Adipocyte (in vitro differentiated cells): ENCODE data around the gene PAQR4.

Experiments
- DNase-seq: peaks from one replicate; pipeline ENCODE4 v3.0.0-alpha.2; 2015; ENCODE audit warnings: low read depth
- H3K27me3 ChIP-seq: replicated peaks from 2 replicates; pipeline ENCODE4 v1.7.0; 2013; ENCODE audit warnings: mild to moderate bottlenecking, low read length, moderate library complexity; ENCODE audit not compliant: control insufficient read depth, insufficient read depth
- H3K36me3 ChIP-seq: 2 replicates; pipeline ENCODE4 v1.7.0; 2013; ENCODE audit warnings: low read length, mild to moderate bottlenecking, moderate library complexity; ENCODE audit not compliant: control insufficient read depth, insufficient read depth, severe bottlenecking
- H3K4me1 ChIP-seq: 2 replicates; pipeline ENCODE4 v1.7.0; 2013; ENCODE audit warnings: mild to moderate bottlenecking, low read length, moderate library complexity; ENCODE audit not compliant: control insufficient read depth, insufficient read depth
- H3K4me3 ChIP-seq: 2 replicates; pipeline ENCODE4 v1.7.0; 2013; ENCODE audit warnings: mild to moderate bottlenecking, low read length, moderate library complexity
- H3K9ac ChIP-seq: 2 replicates; pipeline ENCODE4 v1.7.0; 2013; ENCODE audit warnings: mild to moderate bottlenecking, low read length, moderate library complexity
- H3K9me3 ChIP-seq: 2 replicates; pipeline ENCODE4 v1.7.0; 2013; ENCODE audit warnings: mild to moderate bottlenecking, low read length, moderate library complexity; ENCODE audit not compliant: control insufficient read depth

Gene PAQR4

DNA sequence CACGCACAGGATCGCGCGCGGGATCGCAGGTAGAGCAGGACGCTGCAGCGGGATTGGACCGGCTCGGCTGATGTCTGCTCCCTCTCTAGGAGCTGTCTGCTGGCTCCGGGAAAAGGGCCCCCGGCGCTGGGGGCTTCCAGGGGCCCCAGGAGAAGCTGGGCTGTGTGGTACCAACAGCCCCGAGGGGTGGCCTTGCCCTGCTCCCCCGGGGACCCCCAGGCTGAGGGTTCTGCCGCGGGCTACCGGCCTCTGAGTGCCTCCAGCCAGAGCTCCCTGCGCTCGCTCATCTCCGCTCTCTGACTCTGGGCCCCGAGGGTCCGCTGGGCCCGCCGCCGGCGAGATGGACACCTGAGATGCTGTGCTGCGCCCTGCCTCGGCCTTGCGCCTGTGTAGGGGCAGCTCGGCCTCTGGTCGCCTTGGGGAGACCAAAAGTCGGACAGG is 1.4 kb upstream of the PAQR4 start:
- peaks cover 7% of the 10 kb centered on the region for H3K4me1 ChIP-seq
- no peak for DNase-seq
- H3K9me3 ChIP-seq: no peaks in the 10 kb centered on the region
- H3K9ac ChIP-seq: no peak overlapping the region
- H3K27me3 ChIP-seq: peaks cover 22% of the 10 kb centered on the region
- no peaks in the 10 kb centered on the region for H3K36me3 ChIP-seq
- no peak overlapping the region for H3K4me3 ChIP-seq

DNA sequence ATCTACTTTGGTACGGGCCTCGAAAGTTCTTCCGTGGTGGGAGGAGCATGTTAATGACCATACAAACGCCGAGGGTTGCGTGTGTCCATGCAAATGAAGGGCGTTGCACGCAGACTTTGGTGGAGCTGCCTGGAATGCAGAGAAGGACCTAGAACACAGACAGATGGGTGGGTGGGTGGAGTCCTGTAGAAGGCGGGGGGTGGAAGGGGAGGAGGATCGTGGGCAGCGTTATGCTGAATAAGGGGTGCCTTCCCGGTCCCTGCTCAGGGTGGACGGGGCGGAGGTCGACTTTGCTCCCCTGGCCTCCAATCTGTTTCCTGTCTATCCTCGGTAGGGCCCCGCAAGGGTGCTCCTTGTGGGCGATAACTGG is 795 bp upstream of the PAQR4 start:
- H3K36me3 ChIP-seq: no peaks in the 10 kb centered on the region
- DNase-seq: no peak
- peaks cover 7% of the 10 kb centered on the region for H3K4me1 ChIP-seq
- no peaks in the 10 kb centered on the region for H3K9me3 ChIP-seq
- H3K9ac ChIP-seq: no peak overlapping the region
- peaks cover 19% of the 10 kb centered on the region for H3K27me3 ChIP-seq
- H3K4me3 ChIP-seq: peak overlapping the region; percentile 81

DNA sequence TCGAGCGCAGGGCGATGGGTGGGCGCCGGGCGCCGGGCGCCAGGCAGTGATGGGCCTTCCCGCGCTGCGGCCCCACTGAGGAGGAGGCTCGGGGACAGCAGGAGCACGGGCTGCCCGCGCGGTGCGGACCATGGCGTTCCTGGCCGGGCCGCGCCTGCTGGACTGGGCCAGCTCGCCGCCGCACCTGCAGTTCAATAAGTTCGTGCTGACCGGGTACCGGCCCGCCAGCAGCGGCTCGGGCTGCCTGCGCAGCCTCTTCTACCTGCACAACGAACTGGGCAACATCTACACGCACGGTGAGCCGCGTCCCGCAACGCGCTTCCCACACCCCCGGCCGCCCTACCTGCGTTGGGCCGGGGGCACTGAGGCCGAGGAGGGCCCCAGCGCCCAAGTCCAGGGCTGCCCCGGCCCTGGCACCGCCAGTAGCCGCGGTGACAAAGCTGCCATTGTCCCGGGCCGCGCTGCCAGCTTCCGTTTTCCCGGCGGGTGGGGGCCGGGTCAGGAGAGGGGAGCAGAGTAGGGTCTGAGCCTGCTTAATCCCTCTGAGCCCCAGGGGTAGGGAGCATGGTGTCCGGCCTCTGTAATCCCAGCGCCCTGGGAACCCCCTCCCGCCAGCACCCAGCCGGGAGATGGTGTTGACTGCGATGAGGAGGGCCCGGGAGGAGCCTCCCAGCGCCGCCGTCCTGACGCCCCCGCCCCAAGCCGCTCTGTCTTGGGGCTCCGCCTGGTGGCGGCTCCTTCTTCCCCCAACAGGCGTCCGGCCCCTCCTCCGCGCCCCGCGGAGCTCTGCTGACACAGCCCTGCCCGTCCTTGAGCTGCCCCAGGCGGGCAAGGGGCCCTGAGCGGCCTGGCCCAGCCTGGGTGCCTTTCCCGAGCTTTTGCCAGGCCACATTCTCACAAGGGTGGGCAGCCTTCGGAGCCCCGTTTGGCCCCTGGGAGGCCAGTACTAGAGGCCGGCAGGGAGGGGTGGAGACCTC is 685 bp downstream of the PAQR4 start:
- H3K4me1 ChIP-seq: peaks cover 4% of the 10 kb centered on the region
- H3K36me3 ChIP-seq: no peaks in the 10 kb centered on the region
- H3K9me3 ChIP-seq: no peaks in the 10 kb centered on the region
- DNase-seq: peak; percentile 59
- H3K9ac ChIP-seq: peak overlapping the region; percentile 62
- H3K4me3 ChIP-seq: peak overlapping the region; percentile 81
- H3K27me3 ChIP-seq: peaks cover 19% of the 10 kb centered on the region

DNA sequence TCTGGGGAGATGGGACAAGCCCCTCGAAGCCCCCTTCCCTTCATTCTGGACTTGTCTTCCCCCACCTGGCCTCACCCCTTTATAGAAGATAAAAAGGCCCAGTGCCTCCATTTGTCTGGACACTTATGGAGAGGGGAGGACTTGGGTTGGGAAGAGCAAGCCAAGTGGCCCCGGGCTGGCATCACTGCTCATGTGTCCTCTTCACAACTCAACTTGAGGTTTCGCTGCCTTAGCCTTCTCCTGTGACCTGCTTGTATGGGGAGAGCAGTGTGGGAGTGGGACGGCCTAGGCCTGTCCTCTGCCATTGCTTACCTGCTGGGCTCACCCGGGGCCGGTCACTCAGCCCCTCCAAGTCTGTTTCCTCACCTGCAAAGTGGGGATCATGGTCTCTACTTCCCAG is 1.4 kb downstream of the PAQR4 start:
- H3K36me3 ChIP-seq: no peaks in the 10 kb centered on the region
- H3K4me1 ChIP-seq: peaks cover 4% of the 10 kb centered on the region
- H3K9me3 ChIP-seq: no peaks in the 10 kb centered on the region
- H3K27me3 ChIP-seq: peaks cover 18% of the 10 kb centered on the region
- DNase-seq: no peak
- no peak overlapping the region for H3K9ac ChIP-seq
- H3K4me3 ChIP-seq: peak overlapping the region; percentile 81

DNA sequence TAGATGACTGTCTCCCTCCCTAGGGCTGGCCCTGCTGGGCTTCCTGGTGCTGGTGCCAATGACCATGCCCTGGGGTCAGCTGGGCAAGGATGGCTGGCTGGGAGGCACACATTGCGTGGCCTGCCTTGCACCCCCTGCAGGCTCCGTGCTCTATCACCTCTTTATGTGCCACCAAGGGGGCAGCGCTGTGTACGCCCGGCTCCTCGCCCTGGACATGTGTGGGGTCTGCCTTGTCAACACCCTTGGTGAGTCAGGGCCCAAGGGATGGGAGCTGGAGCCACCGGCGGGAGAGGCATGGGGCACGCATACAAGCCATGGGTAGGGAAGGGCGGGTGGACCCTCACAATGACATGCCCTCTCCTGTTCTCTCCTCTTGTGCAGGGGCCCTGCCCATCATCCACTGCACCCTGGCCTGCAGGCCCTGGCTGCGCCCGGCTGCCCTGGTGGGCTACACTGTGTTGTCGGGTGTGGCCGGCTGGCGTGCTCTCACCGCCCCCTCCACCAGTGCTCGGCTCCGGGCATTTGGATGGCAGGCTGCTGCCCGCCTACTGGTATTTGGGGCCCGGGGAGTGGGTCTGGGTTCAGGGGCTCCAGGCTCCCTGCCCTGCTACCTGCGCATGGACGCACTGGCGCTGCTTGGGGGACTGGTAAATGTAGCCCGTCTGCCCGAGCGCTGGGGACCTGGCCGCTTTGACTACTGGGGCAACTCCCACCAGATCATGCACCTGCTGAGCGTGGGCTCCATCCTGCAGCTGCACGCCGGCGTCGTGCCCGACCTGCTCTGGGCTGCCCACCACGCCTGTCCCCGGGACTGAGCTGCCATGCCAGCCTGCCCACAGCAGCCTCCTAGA is 2.2 kb downstream of the PAQR4 start:
- Histone ChIP-seq H3K4me1 (peaks cover 4% of the 10 kb centered on the region), H3K27me3 (peaks cover 10% of the 10 kb centered on the region), H3K9me3 (no peaks in the 10 kb centered on the region), H3K36me3 (no peaks in the 10 kb centered on the region), H3K4me3 (no peak overlapping the region), H3K9ac (no peak overlapping the region)
- DNase-seq: no peak

DNA sequence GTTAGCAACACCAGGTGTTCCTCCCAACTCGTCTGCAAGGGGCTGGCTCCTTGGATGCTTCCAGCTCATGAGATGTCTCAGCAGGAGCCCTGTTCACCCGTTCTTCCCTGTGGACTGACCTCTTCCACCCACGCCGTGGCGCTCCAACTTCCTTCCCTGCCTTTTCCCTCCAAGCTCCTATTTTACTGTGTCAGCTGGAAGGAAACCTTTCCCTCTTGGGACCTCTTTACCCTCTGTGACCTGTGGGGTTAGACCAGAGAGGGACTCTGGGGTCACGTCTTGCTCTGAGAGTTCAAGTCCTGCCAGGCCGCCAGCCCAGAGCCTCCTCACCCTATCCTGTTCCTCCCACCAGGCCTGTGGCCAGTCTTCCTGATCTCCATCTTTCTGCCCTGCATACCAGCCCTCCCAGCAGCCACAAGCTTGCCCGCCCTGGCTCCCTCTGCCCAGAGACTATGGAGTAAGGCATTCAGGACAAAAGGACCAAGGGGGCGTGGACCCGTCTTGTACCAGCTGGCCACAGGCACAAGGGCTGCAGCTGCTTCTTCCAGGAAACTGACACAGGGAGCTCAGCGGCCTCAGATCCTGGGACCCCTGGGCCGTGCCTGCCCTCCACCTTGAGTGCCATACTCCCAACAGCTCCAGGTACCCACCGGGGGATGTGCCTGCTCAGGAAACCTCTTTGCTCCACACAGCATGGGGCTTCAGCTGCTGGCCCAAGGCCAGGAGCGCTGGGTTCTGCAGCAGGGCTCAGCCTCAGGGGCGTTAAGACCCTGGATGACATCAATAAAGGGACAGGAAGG is 3.0 kb downstream of the PAQR4 start:
- peaks cover 4% of the 10 kb centered on the region for H3K4me1 ChIP-seq
- H3K36me3 ChIP-seq: no peaks in the 10 kb centered on the region
- no peak for DNase-seq
- H3K9me3 ChIP-seq: no peaks in the 10 kb centered on the region
- H3K9ac ChIP-seq: no peak overlapping the region
- no peak overlapping the region for H3K4me3 ChIP-seq
- peaks cover 10% of the 10 kb centered on the region for H3K27me3 ChIP-seq

DNA sequence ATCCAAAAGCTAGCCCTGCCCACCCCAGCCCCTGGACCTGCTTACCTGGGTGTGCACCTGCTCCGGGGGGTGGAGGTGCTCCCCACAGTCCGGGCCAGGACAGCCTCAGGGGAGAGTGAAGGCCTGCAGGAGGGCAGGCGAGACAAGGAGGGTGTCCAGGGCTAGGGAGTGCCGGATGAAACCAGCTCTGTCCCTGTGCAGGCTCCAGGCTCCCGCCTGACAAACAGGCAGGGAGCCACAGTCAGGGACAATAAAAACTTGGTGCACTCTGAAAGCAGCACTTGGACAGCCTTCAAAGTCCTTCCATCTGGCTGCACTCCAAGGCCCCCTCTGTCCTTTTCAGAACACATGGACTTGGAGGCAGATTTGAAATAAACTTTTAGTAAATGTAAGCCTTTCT is 3.9 kb downstream of the PAQR4 start:
- peaks cover 5% of the 10 kb centered on the region for H3K27me3 ChIP-seq
- no peak for DNase-seq
- no peak overlapping the region for H3K9ac ChIP-seq
- H3K36me3 ChIP-seq: no peaks in the 10 kb centered on the region
- H3K4me3 ChIP-seq: no peak overlapping the region
- H3K4me1 ChIP-seq: peaks cover 4% of the 10 kb centered on the region
- H3K9me3 ChIP-seq: no peaks in the 10 kb centered on the region

DNA sequence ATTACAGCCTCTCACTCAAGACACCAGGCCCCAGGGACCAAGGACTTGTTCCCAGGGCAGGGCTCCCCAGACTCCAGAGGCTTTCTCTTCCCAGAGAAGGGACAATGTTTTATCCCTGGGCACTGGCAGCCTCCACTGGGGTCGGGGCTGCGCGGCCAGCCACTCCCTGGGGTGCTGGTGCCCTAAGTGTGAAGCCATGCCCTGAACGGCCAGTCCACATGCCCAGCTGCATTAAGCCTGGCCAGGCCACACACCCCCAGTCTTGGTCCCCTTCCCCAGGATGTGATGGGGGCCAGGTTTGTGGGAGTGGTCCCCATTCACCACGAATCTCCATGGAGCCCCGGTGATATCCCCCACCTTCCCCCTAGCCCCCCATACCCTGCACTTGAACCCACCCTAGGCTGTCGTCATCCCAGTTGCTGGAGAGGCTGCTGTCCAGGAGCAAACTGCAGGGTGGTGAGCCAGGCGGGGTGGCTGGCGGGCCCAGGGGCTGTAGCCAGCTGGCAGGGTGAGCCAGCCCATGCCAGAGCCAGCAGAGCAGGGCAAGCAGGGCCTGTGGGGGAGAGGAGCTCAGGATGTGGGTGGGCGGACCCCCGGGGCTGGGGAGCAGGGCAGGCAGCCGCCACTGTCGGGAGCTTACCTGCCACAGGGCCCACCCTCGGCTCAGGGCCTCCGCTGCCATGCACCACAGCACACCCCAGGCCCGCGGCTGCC is 4.6 kb downstream of the PAQR4 start:
- no peak for DNase-seq
- Histone ChIP-seq H3K27me3 (no peaks in the 10 kb centered on the region), H3K9ac (no peak overlapping the region), H3K9me3 (no peaks in the 10 kb centered on the region), H3K4me3 (no peak overlapping the region), H3K36me3 (no peaks in the 10 kb centered on the region), H3K4me1 (peaks cover 4% of the 10 kb centered on the region)

DNA sequence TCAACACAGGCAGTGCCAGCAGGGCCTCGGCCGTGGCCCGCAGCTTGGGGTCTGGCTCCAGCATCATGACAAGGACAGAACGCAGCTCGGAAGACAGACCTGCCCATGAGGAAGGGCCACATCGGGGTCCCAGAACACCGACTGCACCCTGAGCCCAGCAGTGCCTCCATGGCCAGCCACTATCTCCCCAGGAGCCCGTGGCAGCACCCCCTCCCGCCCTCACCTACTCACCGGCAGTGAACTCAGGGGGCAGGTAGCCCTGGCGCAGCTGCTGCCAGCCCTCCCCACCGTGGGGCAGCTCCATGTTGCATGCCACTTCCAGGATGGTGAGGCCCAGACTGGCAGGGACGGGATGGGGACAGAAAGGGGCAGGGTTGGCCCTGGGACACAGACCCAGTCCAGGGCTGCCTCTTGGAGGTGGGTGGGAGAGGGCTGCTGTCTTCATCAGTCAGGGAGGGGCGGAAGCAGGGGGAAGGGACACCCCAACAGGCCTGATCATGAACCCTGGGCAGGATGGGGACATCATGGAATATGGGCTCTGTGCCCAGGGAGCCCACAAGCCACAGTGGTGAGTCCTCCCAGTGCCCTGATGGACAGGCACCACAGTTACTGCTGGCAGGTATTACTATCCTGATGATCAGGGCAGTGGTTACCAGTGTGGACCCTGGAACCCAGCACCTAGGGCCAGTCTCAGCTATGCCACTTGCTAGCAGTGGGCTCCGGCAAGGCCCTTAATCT is 5.3 kb downstream of the PAQR4 start:
- Histone ChIP-seq H3K36me3 (no peaks in the 10 kb centered on the region), H3K27me3 (no peaks in the 10 kb centered on the region), H3K9me3 (no peaks in the 10 kb centered on the region), H3K9ac (no peak overlapping the region), H3K4me1 (peaks cover 4% of the 10 kb centered on the region), H3K4me3 (no peak overlapping the region)
- no peak for DNase-seq

DNA sequence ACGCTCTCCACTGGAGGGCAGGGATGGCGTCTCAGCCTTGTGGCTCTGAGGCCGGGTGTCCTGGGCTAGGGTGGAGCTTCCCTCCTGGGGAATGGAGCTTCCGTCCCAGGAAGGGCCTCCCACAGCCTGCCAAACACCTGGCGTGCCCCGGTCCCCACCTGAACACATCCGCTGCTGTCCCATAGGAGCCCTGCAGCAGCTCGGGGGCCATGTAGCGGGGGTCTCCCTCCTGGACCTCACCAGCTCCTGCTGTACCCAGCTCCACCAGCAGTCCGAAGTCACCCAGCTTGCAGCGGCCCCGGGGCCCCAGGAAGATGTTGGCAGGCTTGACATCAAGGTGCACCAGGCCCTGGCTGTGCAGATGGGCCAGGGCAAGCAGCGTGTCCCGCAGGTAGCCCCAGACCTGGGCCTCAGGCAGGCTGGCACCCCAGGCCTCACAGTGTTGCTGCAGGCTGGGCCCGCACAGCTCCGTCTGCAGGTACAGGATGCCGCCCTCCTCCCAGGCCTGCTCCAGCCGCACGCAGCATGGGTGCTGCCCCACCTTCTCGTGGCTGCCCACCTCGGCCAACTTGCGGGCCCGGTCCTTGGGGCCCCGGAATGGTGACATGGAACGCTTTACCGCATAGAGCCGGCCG is 6.1 kb downstream of the PAQR4 start:
- H3K9ac ChIP-seq: no peak overlapping the region
- DNase-seq: no peak
- no peaks in the 10 kb centered on the region for H3K9me3 ChIP-seq
- no peaks in the 10 kb centered on the region for H3K36me3 ChIP-seq
- no peaks in the 10 kb centered on the region for H3K4me1 ChIP-seq
- H3K27me3 ChIP-seq: no peaks in the 10 kb centered on the region
- H3K4me3 ChIP-seq: no peak overlapping the region
